HG03439 (cell line): ENCODE measurements around the gene POLR2E.

ENCODE experiments used
- ATAC-seq: cut with Tn5 transposase; IDR thresholded peaks from one replicate; pipeline ENCODE4 v1.9.1; 2021; ENCODE audit warnings: mild to moderate bottlenecking, moderate library complexity; ENCODE audit not compliant: unreplicated experiment

POLR2E gene

DNA sequence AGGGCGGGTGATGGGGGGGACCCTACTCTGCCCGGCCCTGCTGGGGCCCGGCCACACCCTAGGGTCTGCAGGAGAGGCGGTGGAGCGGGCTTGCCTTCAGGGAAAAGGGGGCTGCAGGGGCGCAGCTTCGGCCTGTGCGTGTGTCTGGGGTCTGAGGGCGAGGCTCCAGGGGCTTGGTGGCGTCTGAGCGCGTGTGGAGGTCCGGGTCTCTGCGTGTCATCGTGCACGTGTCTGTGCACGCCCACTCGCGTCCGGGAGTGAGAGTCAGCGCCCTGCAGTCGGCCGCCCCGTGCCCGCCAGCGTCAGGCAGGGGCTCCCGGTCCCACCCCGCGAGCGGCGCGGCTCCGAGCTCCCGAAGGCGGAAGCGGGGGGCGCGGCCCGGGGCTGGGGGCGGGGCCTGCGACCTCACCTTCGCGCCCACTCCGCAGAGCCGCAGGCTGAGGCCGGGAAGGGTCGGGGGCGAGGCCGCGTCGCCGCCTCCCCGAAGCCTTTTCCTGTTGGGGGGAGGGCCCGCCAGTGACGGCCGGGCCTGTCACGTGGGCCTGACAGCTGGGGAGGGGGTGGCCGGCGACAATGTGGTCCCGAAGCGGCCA, 28.3 kb downstream of the POLR2E start, which contains the start of gene ARHGAP45:
TSS of gene ARHGAP45 (plus strand) at position 420 of the 593 bp plus-strand sequence. CDS start 239 bp downstream, outside the sequence.
- ATAC-seq = no peak

DNA sequence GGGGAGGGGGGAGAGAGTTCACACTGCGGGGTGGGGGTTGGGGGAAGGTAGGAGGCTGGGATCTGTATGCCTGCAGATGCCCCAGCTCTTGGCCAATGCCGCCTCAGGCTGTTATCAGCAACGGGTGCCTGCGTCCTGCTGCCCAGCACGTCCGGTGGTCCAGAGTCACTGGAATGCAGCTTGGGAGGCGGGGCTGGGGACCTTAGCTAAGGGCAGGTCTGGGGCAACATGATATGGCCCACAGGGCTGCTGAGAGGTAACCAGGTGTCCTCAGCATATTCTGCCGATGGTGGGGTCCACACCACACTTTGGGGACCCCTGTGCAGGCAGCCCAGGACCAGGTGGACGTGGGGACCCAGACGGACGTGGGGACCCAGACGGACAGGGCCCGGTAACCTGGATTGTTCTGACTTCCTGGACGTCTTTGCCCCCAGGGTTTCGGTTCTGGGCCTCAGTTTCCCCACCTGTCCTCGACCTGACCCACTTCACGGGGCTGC, 28.9 kb downstream of the POLR2E start:
- no peak for ATAC-seq

DNA sequence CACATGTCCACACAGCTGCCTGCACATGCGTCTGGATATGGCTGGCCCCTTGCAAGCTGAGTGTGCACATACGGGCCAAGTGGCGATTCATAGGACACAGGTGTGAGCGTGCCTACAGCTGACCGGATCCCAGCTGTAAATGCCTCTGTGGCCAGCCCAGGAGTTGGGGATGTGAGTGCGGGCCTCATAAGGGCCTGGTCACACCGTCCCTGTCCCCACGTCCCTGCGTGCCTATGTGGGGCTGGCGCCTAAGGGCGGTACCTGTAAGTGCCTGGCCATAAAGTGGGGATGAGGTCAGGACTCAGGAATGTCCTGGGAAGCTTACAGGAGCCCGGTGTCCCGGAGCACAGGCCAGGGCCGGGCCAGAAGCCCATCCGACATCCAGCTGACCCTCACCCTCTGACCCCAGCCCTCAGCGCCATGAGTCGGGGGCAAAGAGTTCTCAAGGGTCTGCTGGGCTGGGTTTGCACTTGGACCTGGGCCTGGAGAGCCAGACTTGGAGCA, 29.5 kb downstream of the POLR2E start:
- no peak for ATAC-seq

DNA sequence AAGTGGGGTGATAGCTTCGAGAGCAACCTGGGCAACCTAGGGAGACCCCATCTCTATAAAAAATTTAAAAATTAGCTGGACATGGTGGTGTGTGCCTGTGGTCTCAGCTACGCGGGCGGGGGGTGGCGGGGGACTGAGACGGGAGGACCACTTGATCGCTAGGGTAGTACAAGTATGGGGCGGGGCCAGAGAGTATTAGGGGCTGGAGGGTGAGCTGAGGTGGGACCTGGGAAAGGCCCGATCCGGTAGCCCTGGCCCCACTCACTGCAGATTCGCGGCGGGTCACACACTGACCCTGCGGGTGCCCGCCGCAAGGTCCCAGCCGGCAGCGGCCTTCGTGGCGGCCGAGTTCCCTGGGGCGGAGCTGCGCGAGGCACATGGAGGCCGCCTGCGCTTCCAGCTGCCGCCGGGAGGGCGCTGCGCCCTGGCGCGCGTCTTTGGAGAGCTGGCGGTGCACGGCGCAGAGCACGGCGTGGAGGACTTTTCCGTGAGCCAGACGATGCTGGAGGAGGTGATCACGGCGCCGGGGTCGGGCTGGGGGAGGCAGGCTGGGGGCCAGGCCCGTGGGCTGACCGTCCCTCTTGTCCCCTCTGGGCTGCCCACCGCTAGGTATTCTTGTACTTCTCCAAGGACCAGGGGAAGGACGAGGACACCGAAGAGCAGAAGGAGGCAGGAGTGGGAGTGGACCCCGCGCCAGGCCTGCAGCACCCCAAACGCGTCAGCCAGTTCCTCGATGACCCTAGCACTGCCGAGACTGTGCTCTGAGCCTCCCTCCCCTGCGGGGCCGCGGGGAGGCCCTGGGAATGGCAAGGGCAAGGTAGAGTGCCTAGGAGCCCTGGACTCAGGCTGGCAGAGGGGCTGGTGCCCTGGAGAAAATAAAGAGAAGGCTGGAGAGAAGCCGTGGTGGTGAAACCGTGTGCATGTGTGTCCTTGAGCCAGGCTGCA, 30.2 kb downstream of the POLR2E start:
- ATAC-seq = no peak

DNA sequence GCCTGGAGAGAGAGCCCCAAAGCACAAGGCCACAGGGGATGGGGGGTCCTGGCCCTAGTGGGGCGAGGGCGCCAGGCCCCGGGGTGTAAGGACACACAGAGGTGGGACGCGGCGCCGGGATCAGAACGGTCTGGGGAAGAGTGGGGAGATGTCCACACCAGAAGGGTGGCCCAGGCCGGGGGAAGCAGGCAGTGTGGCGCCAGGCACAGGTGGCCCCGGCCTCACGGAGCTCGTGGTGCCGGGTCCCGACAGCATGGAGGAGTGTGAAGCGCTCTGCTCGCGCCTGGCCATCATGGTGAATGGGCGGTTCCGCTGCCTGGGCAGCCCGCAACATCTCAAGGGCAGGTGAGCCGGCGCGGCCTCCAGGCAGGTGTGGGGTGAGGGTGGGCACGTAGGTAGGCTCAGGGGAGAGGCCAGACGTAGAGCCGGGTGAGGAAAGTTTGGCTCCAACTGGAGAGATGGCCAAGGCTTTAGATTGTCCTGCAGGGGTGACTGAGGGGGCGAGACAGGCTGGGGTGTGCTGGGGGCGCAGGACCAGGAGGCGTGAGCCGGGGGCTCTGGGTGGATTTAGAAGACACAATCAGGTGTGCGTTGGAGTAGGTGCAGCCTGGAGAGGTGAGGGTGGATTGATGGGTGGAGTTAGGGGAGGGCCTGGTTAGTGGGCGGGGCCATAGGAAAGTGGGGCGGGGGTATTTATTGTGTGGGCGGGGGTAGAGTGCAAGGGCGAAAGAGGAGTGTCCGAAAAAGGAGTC, 31.1 kb downstream of the POLR2E start:
- no peak for ATAC-seq

DNA sequence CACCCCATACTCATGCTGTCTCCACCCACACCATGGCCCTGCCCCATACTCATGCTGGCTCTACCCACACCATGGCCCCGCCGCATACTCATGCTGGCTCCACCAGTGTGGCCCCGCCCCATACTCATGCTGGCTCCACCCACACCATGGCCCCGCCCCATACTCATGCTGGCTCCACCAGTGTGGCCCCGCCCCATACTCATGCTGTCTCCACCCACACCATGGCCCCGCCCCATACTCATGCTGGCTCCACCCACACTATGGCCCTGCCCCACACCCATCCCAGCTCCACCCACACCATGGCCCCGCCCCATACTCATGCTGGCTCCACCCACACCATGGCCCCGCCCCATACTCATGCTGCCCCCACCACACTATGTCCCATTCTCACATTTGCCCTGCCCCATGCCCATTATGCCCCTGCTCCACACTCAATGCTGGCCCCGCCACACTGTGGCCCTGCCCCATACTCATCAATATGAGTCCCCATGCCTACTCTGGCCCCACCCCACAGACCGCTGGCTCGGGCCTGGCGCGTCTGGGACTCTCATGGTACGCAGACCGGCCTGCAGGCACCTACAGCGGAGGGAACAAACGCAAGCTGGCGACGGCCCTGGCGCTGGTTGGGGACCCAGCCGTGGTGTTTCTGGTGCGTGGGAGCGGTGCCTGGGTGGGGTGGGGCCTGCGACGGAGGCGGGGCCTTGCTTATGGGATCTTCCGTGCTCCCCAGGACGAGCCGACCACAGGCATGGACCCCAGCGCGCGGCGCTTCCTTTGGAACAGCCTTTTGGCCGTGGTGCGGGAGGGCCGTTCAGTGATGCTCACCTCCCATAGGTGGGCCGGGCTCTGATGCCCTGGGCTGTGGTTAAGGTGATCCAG, 31.9 kb downstream of the POLR2E start:
- ATAC-seq = no peak

DNA sequence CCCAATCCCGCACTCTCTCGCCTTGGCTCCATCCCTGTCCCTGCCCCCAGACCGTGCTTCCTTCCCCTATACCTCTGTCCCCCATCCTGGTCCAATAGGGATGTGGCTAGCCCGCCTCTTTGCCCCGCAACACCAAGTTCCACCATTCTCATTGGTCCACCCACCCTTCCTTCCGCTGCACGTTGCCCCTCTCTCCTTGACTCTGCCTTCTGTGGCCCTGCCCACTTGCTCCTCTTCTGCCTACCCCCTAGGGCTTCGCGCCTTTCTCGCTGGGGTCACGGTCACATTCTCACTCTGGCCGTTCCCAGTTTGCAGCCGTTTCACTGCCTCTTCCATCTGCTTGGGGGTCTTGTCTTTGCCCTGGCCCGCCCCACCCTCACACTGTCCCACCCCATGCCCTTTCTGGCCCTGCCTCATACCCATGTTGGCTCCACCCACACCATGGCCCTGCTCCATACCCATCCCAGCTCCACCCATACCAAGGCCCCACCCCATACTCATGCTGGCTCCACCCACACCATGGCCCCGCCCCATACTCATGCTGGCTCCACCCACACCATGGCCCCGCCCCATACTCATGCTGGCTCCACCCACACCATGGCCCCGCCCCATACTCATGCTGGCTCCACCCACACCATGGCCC, 32.7 kb downstream of the POLR2E start:
- no peak for ATAC-seq

DNA sequence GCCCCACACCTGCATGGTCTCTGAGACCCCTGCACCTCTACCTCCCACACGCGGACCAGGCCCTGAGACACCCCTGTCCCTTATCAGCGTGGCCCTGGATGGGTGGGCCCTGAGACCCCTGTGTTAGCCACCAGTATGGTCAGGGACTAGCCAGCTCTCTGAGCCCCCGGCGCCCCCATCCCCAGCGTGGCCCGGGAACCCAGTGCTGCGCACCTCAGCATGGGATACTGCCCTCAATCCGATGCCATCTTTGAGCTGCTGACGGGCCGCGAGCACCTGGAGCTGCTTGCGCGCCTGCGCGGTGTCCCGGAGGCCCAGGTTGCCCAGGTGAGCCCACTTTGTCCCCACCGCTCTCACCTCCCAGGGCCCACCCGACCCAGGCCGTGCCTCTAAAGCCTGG, 33.2 kb downstream of the POLR2E start:
- no peak for ATAC-seq

DNA sequence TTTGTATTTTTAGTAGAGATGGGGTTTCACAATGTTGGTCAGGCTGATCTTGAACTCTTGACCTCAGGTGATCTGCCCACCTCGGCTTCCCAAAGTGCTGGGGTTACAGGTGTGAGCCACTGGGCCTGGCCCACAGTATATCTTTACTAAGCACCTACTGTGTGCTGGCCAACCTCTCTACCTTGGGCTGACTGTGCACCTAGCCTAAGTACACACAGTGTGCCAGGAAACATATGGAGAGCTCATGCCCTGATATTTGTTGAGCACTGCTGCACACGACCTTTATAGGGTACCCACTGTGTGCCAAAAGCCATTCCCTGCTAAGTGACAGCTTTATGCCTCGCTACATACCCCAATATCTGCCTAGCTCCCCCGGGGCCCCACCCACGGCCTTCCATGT, 34.5 kb downstream of the POLR2E start:
- ATAC-seq = no peak

DNA sequence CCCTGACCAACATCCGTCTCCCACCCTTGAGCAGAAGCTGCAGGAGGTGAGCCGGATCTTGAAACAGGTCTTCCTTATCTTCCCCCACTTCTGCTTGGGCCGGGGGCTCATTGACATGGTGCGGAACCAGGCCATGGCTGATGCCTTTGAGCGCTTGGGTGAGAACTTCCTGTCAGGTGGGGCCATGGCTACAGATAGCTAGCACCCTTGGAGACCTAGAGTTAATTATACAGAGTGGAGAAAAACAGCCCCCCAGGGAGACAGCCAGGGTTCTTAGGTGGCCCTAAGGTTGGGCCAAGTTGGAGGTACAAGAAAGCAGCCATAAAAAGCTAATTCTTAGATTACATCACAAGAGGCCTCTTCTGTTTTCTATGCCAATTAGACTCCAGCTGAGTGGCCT, 37.1 kb downstream of the POLR2E start:
- ATAC-seq = no peak

DNA sequence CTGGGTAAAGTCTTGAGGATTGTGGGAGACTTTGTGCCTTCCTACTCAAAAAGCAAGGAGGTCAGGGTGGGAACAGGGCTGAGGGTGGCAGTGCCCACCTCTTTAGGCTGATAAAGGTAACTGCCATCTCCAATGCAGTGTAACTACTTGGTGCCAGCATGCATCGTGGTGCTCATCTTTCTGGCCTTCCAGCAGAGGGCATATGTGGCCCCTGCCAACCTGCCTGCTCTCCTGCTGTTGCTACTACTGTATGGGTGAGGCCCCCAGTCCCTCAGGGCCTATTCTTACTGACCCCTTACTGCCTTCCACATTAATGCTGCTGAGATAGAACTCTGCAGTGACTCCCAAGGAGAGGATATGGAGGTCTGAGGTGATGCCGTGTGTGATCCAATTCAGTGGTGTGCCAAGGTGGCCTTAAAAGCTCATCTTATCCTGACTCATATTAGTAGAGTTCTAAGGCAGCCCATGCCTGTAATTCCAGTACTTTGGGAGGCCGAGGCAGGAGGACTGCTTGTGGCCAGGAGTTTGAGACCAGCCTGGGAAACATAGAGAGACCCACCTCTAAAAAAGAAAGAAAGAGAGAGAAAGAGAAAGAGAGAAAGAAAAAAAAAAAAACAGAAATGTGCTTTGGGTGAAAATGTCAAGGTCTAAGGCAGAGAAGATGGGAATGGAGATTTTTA, 37.9 kb downstream of the POLR2E start:
- no peak for ATAC-seq

DNA sequence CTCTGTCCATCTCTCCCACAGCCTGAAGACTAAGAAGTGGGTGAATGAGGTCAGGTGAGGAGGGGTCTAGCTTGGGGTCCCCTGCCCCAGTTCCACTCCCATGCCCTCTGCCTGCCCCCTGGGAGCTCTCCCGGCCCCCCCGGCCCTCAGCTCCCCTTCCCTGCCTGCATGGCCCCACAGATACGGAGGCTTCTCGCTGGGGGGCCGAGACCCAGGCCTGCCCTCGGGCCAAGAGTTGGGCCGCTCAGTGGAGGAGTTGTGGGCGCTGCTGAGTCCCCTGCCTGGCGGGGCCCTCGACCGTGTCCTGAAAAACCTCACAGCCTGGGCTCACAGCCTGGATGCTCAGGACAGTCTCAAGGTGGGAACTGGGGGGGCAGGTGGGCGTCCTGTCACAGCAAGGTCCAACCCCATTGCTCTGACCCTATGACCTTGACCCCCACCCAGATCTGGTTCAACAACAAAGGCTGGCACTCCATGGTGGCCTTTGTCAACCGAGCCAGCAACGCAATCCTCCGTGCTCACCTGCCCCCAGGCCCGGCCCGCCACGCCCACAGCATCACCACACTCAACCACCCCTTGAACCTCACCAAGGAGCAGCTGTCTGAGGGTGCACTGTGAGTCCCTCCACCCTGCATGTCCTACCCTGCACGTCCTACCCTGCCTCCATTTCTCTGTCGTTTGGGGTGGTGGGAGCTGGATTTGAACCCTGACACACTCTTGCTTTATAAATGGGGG, 39.1 kb downstream of the POLR2E start:
- ATAC-seq = no peak

DNA sequence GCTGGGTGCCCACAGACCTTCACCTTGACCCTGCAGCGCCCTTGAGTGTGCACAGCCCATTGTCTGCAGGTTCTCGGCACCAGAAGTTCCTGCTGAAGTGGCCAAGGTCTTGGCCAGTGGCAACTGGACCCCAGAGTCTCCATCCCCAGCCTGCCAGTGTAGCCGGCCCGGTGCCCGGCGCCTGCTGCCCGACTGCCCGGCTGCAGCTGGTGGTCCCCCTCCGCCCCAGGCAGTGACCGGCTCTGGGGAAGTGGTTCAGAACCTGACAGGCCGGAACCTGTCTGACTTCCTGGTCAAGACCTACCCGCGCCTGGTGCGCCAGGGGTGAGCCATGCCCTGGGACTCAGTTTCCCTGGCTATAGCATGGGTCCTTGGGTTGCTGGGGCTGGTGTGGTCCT, 40.1 kb downstream of the POLR2E start:
- ATAC-seq = no peak

DNA sequence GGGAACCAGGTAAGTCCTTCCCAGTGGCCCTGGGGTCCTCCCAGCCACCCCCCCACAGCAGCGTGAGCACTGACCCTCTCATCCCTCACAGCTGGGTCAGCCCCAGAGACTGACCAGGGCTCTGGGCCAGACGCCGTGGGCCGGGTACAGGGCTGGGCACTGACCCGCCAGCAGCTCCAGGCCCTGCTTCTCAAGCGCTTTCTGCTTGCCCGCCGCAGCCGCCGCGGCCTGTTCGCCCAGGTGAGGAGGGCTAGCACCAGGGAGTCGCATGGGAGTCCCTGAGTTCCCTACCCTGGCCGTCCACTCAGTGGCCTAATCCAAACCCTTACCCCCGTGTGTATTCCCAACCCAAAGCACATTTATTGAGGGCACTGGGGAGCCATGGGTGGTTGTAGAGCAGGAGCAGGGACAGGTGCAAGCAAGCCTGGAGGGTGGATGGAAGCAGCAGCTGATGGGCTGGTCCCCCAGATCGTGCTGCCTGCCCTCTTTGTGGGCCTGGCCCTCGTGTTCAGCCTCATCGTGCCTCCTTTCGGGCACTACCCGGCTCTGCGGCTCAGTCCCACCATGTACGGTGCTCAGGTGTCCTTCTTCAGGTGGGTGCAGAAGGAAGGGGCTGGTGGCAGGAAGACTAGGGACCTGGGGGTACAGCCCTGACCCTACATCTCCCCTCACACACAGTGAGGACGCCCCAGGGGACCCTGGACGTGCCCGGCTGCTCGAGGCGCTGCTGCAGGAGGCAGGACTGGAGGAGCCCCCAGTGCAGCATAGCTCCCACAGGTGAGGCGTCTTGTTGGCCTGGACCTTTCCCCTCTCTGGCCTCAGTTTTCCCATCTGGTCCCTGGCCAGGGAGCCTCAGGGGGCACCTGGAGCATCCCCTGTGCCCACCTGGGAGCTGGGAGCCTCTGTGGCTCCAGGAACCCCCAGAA, 40.8 kb downstream of the POLR2E start:
- ATAC-seq = no peak

DNA sequence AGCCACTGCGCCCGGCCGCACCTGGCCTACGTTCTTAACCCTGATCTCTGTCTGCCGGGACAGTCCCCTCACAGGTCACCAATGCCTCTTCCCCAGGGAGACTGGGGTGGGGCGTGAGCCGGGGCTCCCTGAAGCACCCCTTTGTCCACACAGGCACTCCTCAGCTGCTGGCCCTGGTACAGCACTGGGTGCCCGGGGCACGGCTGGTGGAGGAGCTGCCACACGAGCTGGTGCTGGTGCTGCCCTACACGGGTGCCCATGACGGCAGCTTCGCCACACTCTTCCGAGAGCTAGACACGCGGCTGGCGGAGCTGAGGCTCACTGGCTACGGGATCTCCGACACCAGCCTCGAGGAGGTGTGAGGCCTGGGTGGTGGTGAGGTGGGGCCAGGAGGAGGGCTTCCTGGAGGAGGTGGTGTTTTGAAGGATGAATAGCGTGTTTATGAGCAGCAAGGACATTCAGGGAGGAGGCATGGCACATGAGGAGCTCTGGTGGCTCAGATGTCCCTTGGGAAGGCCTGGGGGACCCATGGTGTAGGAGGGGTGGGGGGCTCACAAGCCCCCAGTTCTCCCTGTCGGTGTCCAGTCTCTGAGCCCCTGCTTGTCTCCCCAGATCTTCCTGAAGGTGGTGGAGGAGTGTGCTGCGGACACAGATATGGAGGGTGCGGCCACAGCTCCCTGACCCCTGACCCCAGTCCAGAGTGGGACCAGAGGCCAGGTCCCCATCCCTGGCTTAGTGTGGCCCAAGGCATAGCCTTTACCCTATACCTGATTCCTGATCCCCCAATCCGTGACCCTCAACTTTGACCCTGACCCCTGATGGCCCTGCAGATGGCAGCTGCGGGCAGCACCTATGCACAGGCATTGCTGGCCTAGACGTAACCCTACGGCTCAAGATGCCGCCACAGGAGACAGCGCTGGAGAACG, 41.7 kb downstream of the POLR2E start:
- ATAC-seq = no peak

DNA sequence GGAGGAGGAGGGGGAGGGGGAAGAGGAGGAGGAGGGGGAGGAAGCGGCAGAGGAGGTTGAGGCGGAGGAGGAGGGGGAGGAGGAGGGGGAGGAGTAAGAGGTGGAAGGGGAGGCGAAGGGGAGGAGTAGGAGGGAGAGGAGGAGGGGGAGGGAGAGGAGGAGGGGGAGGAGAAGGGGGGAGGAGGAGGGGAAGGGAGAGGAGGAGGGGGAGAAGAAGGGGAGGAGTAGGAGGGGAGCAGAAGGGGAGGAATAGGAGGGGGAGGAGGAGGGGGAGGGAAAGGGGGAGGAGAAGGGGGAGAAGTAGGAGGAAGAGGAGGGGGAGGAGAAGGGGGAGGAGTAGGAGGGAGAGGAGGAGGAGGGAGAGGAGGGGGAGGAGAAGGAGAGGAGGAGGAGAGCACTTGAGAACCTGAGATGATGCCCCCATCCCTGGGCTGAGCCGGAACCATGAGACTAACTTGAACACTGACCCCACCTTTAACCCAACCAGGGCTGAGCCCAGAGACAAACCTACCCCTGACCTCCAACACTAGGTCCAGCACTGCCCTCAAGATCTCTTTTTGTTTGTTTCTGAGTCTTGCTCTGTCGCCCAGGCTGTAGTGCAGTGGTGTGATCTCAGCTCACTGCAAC, 42.7 kb downstream of the POLR2E start:
- no peak for ATAC-seq
